Fibroblast of lung (primary cell): ENCODE measurements around the gene KRTAP9-3. TPM values are rescaled to one million over a fixed set of nuclear protein-coding genes. Genes with fewer than 3 reads are reported as not detected.
"Not testable (repeated sequence)": the region's sequence is repeated elsewhere in the genome, so short reads cannot be mapped to it uniquely, and the experiment has no call there.

Experiments
- DNase-seq, 2 donors: peaks; one replicate each; pipeline versions ENCODE4 v3.0.0 to v3.0.0-alpha.2; 2010; ENCODE audit warnings: low read depth in 2 of 2
- H2AFZ ChIP-seq: 2 replicates; pipeline ENCODE4 v1.5.1; 2012; ENCODE audit warnings: low read length, control low read depth, inconsistent platforms
- H3K27ac ChIP-seq: 2 replicates; pipeline ENCODE4 v1.5.1; 2011; ENCODE audit warnings: low read length, control low read depth; ENCODE audit not compliant: insufficient read depth
- H3K27me3 ChIP-seq: 2 replicates; pipeline ENCODE4 v1.5.1; 2011; ENCODE audit warnings: mild to moderate bottlenecking, low read length; ENCODE audit not compliant: control insufficient read depth, insufficient read depth
- H3K36me3 ChIP-seq: 2 replicates; pipeline ENCODE4 v1.5.1; 2011; ENCODE audit warnings: low read length; ENCODE audit not compliant: control insufficient read depth, insufficient read depth
- H3K4me1 ChIP-seq: 2 replicates; pipeline ENCODE4 v1.5.1; 2011; ENCODE audit warnings: low read length; ENCODE audit not compliant: control insufficient read depth, insufficient read depth; ENCODE audit errors: extremely low read depth
- H3K4me2 ChIP-seq: 2 replicates; pipeline ENCODE4 v1.5.1; 2011; ENCODE audit warnings: low read length, control low read depth; ENCODE audit not compliant: insufficient read depth; ENCODE audit errors: extremely low read depth
- H3K4me3 ChIP-seq, 4 experiments: fragments of 200-600 bp in 1 of 4; sonication (generic) in 1 of 4; replicated peaks in 1 of 4; 2 replicates each; pipeline ENCODE4 v1.5.1; 2011 to 2016; ENCODE audit warnings: low read length in 4 of 4, low read depth in 3 of 4, mild to moderate bottlenecking in 3 of 4, control low read depth in 2 of 4, inconsistent platforms in 1 of 4, mixed read lengths in 1 of 4; ENCODE audit not compliant: insufficient read depth in 1 of 4; ENCODE audit errors: control extremely low read depth in 1 of 4
- H3K79me2 ChIP-seq: 2 replicates; pipeline ENCODE4 v1.5.1; 2012; ENCODE audit warnings: mild to moderate bottlenecking, low read length, inconsistent platforms; ENCODE audit not compliant: control insufficient read depth, insufficient read depth
- H3K9ac ChIP-seq: 2 replicates; pipeline ENCODE4 v1.5.1; 2011; ENCODE audit warnings: mild to moderate bottlenecking, low read length, control low read depth; ENCODE audit not compliant: insufficient read depth
- H3K9me3 ChIP-seq: 2 replicates; pipeline ENCODE4 v1.5.1; 2012; ENCODE audit warnings: low read depth, low read length; ENCODE audit not compliant: control insufficient read depth, insufficient read depth
- H4K20me1 ChIP-seq: 2 replicates; pipeline ENCODE4 v1.5.1; 2011; ENCODE audit warnings: low read length; ENCODE audit not compliant: control insufficient read depth, insufficient read depth; ENCODE audit errors: extremely low read depth
- EZH2 ChIP-seq: IDR thresholded peaks from 2 replicates; pipeline ENCODE4 v1.5.1; 2012; ENCODE audit warnings: low read length, control low read depth, mild to moderate bottlenecking; ENCODE audit errors: missing control alignments
- polyA plus RNA-seq, 2 donors: library from polyadenylated mRNA; depleted of rRNA in 1 of 2; stranded (reverse) in 1 of 2; unstranded in 1 of 2; fragments of >200 nt; gene quantifications; 2 replicates each; pipeline ENCODE4 v1.2.1, GENCODE V29; 2011 to 2012; ENCODE audit warnings: missing spikeins in 1 of 2
- total RNA-seq: library from RNA; depleted of rRNA; stranded (reverse); fragments of >200 nt; gene quantifications from 2 replicates; pipeline ENCODE4 v1.2.1, GENCODE V29; 2014
- TF ChIP-seq, protein P1 (sequence below), 2 donors: IDR thresholded peaks in 1 of 2; conservative IDR thresholded peaks in 1 of 2; 1 replicate in 1 of 2; 2 replicates in 1 of 2; pipeline ENCODE4 v1.5.1; 2011 to 2012; ENCODE audit warnings: low read length in 2 of 2, control low read depth in 1 of 2, inconsistent platforms in 1 of 2, low read depth in 1 of 2, mild to moderate bottlenecking in 1 of 2

The KRTAP9-3 gene
- total and polyA plus RNA-seq, 2 donors (not counting 1 experiment from before 2014, with no cell fraction given): not detected

DNA sequence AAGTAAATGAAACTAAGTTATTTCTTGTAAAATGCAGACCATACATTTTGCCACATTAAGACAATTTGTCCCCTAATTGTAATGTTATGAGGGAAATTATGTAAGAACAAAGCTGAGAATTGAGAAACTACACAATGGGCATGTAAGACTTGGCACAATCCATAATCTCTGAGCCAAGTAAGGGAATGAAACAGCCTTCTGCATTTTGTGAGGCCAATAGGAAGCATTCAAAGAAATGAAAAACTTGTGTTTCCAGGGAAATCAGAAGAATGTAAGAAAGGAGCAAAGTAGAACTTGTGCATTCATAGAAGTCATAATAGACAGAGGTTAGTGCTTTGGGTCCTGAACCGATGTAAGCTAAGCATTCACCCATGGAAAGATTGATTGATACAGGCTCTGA is 19.0 kb downstream of the KRTAP9-3 start:
- no peak overlapping the region for H2AFZ ChIP-seq
- no peaks in the 10 kb centered on the region for H3K4me1 ChIP-seq
- no peak for DNase-seq
- H3K4me3 ChIP-seq: no peak overlapping the region
- H3K9me3 ChIP-seq: no peaks in the 10 kb centered on the region
- no peak overlapping the region for H3K9ac ChIP-seq
- TF ChIP-seq, protein P1, sequence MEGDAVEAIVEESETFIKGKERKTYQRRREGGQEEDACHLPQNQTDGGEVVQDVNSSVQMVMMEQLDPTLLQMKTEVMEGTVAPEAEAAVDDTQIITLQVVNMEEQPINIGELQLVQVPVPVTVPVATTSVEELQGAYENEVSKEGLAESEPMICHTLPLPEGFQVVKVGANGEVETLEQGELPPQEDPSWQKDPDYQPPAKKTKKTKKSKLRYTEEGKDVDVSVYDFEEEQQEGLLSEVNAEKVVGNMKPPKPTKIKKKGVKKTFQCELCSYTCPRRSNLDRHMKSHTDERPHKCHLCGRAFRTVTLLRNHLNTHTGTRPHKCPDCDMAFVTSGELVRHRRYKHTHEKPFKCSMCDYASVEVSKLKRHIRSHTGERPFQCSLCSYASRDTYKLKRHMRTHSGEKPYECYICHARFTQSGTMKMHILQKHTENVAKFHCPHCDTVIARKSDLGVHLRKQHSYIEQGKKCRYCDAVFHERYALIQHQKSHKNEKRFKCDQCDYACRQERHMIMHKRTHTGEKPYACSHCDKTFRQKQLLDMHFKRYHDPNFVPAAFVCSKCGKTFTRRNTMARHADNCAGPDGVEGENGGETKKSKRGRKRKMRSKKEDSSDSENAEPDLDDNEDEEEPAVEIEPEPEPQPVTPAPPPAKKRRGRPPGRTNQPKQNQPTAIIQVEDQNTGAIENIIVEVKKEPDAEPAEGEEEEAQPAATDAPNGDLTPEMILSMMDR (conservative IDR thresholded peaks at IDR 0.05 in 1 of 2, IDR thresholded peaks at IDR 0.05 in 1 of 2; ENCODE audit: low read depth in 1 of 2, low read length in 2 of 2): no peak
- no peak for TF ChIP-seq EZH2
- H3K27me3 ChIP-seq: peaks cover 3% of the 10 kb centered on the region
- H3K36me3 ChIP-seq: no peaks in the 10 kb centered on the region
- no peak overlapping the region for H3K27ac ChIP-seq
- H3K79me2 ChIP-seq: no peaks in the 10 kb centered on the region
- no peaks in the 10 kb centered on the region for H4K20me1 ChIP-seq
- no peak overlapping the region for H3K4me2 ChIP-seq

DNA sequence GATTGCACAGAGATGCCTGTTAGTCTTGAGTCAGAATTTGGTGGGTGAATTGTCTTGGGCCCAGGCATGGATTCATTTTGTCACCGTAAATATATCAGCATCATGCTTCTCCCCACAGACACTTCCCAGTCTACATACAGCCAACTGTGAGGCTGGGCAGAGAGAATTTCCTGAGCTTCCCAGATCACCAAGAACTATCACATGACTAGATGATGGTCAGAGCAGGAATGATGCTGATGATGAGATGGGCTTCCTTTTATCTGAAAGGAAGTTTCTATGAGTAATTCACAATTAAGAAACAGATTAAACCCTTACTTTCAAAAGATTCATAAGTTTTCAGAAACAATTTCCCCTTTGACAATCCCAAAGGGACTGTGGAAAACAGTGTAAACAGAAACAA is 22.6 kb downstream of the KRTAP9-3 start:
- no peak for DNase-seq

DNA sequence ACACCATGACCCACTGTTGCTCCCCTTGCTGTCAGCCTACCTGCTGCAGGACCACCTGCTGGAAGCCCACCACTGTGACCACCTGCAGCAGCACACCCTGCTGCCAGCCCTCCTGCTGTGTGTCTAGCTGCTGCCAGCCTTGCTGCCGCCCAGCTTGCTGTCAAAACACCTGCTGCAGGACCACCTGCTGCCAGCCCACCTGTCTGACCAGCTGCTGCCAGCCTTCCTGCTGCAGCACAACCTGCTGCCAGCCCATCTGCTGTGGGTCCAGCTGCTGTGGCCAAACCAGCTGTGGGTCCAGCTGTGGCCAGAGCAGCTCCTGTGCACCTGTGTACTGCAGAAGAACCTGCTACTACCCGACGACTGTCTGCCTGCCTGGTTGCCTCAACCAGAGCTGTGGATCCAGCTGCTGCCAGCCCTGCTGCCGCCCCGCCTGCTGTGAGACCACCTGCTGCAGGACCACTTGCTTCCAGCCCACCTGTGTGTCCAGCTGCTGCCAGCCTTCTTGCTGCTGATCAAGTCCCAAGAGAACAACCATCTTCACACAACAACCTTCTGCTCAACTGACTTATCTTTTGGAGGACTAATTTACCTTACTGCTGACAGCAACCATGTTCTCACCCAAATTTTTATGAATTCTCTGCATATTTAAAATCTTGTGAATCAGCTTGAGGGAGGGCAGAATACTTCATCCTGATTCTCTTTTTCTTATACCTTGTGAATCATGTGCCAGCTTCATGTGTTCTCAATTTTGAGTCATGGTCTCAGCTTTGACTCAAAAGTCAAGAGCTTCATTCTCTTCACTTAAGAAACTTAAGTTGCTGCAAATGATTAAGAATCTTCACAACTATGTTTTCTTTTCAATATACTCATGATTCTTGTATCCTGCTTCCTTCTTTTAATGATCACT is 23.4 kb downstream of the KRTAP9-3 start, which contains the start of gene KRTAP9-9:
TSS of gene KRTAP9-9 (plus strand) at position 4 of the 910 bp plus-strand sequence.
- H3K27me3 ChIP-seq, H4K20me1 ChIP-seq, H3K36me3 ChIP-seq, H3K4me2 ChIP-seq, H3K9me3 ChIP-seq, H2AFZ ChIP-seq, H3K27ac ChIP-seq, H3K4me3 ChIP-seq, H3K9ac ChIP-seq, H3K4me1 ChIP-seq, H3K79me2 ChIP-seq: not testable (repeated sequence)
- peak in 1 of 2 donors; percentile 20 for DNase-seq

More for the DNA sequence above, 22.6 kb downstream of the KRTAP9-3 start:
- no peak overlapping the region for H2AFZ ChIP-seq
- H3K4me1 ChIP-seq: no peaks in the 10 kb centered on the region
- no peak overlapping the region for H3K9ac ChIP-seq
- TF ChIP-seq, protein P1 (conservative IDR thresholded peaks at IDR 0.05 in 1 of 2, IDR thresholded peaks at IDR 0.05 in 1 of 2; ENCODE audit: low read depth in 1 of 2, low read length in 2 of 2): no peak
- TF ChIP-seq EZH2: no peak
- H3K27me3 ChIP-seq: no peaks in the 10 kb centered on the region
- no peak overlapping the region for H3K4me2 ChIP-seq
- H3K9me3 ChIP-seq: no peaks in the 10 kb centered on the region
- H3K36me3 ChIP-seq: no peaks in the 10 kb centered on the region
- H3K4me3 ChIP-seq: no peak overlapping the region
- H4K20me1 ChIP-seq: no peaks in the 10 kb centered on the region
- H3K27ac ChIP-seq: no peak overlapping the region
- no peaks in the 10 kb centered on the region for H3K79me2 ChIP-seq
